GM21526 (cell line): Measurements from ENCODE around the gene FTO.

Experiments used
- ATAC-seq: cut with Tn5 transposase; IDR thresholded peaks from one replicate; pipeline ENCODE4 v1.9.1; 2021; ENCODE audit warnings: moderate library complexity; ENCODE audit not compliant: unreplicated experiment, low FRiP score

Gene FTO

GRCh38 chr16:53775821-53776431, 72.0 kb downstream of the FTO start:
- no peak for ATAC-seq

GRCh38 chr16:53779186-53779585, 75.2 kb downstream of the FTO start:
- no peak for ATAC-seq

- no peak for ATAC-seq
Observed at GRCh38 chr16:53780051-53780450, 76.1 kb downstream of the FTO start.

- no peak for ATAC-seq
Observed at GRCh38 chr16:53781023-53781605, 77.2 kb downstream of the FTO start.

- ATAC-seq = no peak
Observed at GRCh38 chr16:53782148-53782547, 78.2 kb downstream of the FTO start.

GRCh38 chr16:53784291-53784690, 80.3 kb downstream of the FTO start:
- no peak for ATAC-seq

GRCh38 chr16:53785044-53785443, 81.1 kb downstream of the FTO start:
- ATAC-seq = no peak

- no peak for ATAC-seq
Observed at GRCh38 chr16:53785916-53786315, 82.0 kb downstream of the FTO start.

- no peak for ATAC-seq
Observed at GRCh38 chr16:53787423-53787822, 83.5 kb downstream of the FTO start.

GRCh38 chr16:53789137-53789536, 85.2 kb downstream of the FTO start:
- no peak for ATAC-seq

- ATAC-seq = no peak
Observed at GRCh38 chr16:53792161-53792951, 88.4 kb downstream of the FTO start.

- no peak for ATAC-seq
Observed at GRCh38 chr16:53803451-53803850, 99.5 kb downstream of the FTO start.

GRCh38 chr16:53803998-53804397, 100.0 kb downstream of the FTO start:
- ATAC-seq = no peak

GRCh38 chr16:53804467-53804866, 100.5 kb downstream of the FTO start:
- ATAC-seq = no peak

GRCh38 chr16:53805113-53805512, 101.2 kb downstream of the FTO start:
- ATAC-seq = no peak

GRCh38 chr16:53805752-53806151, 101.8 kb downstream of the FTO start:
- ATAC-seq = no peak

GRCh38 chr16:53809088-53809932, 105.4 kb downstream of the FTO start:
- ATAC-seq = no peak

GRCh38 chr16:53812914-53813313, 109.0 kb downstream of the FTO start:
- ATAC-seq = no peak

GRCh38 chr16:53814801-53815200, 110.8 kb downstream of the FTO start:
- no peak for ATAC-seq

GRCh38 chr16:53816211-53816836, 112.4 kb downstream of the FTO start:
- ATAC-seq = no peak
